Activated naive CD8-positive, alpha-beta T cell treated with anti-CD3 and anti-CD28 coated beads, Interleukin-2, amount 10 ng/mL, durations not matched to agents 7 days and 5 days (primary cell): ENCODE results near the gene KMO. TPM values are rescaled to one million over a fixed set of nuclear protein-coding genes. Genes with fewer than 3 reads are reported as not detected.

Source experiments
- ATAC-seq: fragments of 150-1000 bp; cut with Tn5 transposase; one replicate; pipeline ENCODE4 v1.10.0; 2021; ENCODE audit warnings: low read depth, moderate library complexity
- POLR2A ChIA-PET: fragments of 350-600 bp; sonication (Branson Sonifier 250); formaldehyde crosslinking; loops from one replicate; lab custom pipeline; 2021; ENCODE audit warnings: antibody characterized with exemption; lab: Charles Lee
- DNase-seq: peaks from one replicate; pipeline ENCODE4 v3.0.0; 2021
- H3K27ac Mint-ChIP-seq: one replicate; pipeline ENCODE4 v1.8.0; 2022; ENCODE audit warnings: mild to moderate bottlenecking, mixed read lengths
- H3K27me3 Mint-ChIP-seq: one replicate; pipeline ENCODE4 v1.8.0; 2022; ENCODE audit warnings: mild to moderate bottlenecking, moderate library complexity, mixed read lengths
- H3K36me3 Mint-ChIP-seq: one replicate; pipeline ENCODE4 v1.8.0; 2021; ENCODE audit warnings: mild to moderate bottlenecking, mixed read lengths
- H3K4me1 Mint-ChIP-seq: one replicate; pipeline ENCODE4 v1.8.0; 2021; ENCODE audit warnings: mixed read lengths
- H3K4me3 Mint-ChIP-seq: one replicate; pipeline ENCODE4 v1.8.0; 2022; ENCODE audit warnings: mild to moderate bottlenecking, moderate library complexity, mixed read lengths
- H3K9me3 Mint-ChIP-seq: one replicate; pipeline ENCODE4 v1.8.0; 2021; ENCODE audit warnings: mixed read lengths
- total RNA-seq, 2 experiments: library from RNA; stranded (reverse); gene quantifications; one replicate each; pipeline ENCODE4 v1.2.3, GENCODE V29; 2021

The KMO gene
- total RNA-seq, 2 experiments from 2014 or later, result 0.25 TPM; not detected in 1

- POLR2A ChIA-PET, result interaction anchor here (0.7 kb wide), 1 partner anchor 392 kb away, joined by 5 read pairs; no protein-coding TSS in a partner anchor
- no peaks in the 10 kb centered on the region for H3K27me3 Mint-ChIP-seq
- H3K4me1 Mint-ChIP-seq, result no peaks in the 10 kb centered on the region
- DNase-seq (no peak), ATAC-seq (no peak)
- H3K4me3 Mint-ChIP-seq, result no peak overlapping the region
- no peak overlapping the region for H3K27ac Mint-ChIP-seq
- H3K9me3 Mint-ChIP-seq, result no peaks in the 10 kb centered on the region
- H3K36me3 Mint-ChIP-seq, result peaks cover 4% of the 10 kb centered on the region
Observed at GRCh38 chr1:241591317-241591716, 59.1 kb downstream of the KMO start.

DNA sequence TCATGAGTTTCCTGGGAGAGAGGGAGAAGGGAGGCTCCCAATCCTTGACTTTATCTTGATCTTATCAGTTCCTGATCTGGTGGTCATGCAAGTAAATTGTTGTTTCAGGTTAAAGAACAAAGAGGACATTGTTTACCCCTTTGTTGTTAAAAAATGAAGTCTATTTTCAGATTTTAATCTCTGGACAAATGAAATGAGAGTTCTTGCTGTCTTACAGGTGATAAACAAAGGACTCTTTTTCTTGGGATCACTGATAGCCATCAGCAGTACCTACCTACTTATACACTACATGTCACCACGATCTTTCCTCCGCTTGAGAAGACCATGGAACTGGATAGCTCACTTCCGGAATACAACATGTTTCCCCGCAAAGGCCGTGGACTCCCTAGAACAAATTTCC lies 59.6 kb downstream of the KMO start:
- H3K27ac Mint-ChIP-seq, result no peak overlapping the region
- DNase-seq, result no peak
- no peaks in the 10 kb centered on the region for H3K4me1 Mint-ChIP-seq
- H3K27me3 Mint-ChIP-seq, result no peaks in the 10 kb centered on the region
- no peak overlapping the region for H3K4me3 Mint-ChIP-seq
- peaks cover 5% of the 10 kb centered on the region for H3K36me3 Mint-ChIP-seq
- POLR2A ChIA-PET, result no interaction called here
- H3K9me3 Mint-ChIP-seq, result no peaks in the 10 kb centered on the region
- no peak for ATAC-seq

GRCh38 chr1:241592273-241592958 lies 60.2 kb downstream of the KMO start:
- no peak overlapping the region for H3K27ac Mint-ChIP-seq
- H3K36me3 Mint-ChIP-seq, result peaks cover 5% of the 10 kb centered on the region
- H3K4me3 Mint-ChIP-seq, result no peak overlapping the region
- POLR2A ChIA-PET, result no interaction called here
- DNase-seq (no peak), ATAC-seq (no peak)
- no peaks in the 10 kb centered on the region for H3K4me1 Mint-ChIP-seq
- H3K9me3 Mint-ChIP-seq, result no peaks in the 10 kb centered on the region
- H3K27me3 Mint-ChIP-seq, result no peaks in the 10 kb centered on the region

GRCh38 chr1:241593186-241593585 lies 61.0 kb downstream of the KMO start:
- no peak for DNase-seq
- Mint-ChIP-seq H3K4me3 (no peak overlapping the region), H3K4me1 (no peaks in the 10 kb centered on the region), H3K27me3 (no peaks in the 10 kb centered on the region), H3K9me3 (no peaks in the 10 kb centered on the region), H3K27ac (no peak overlapping the region), H3K36me3 (peaks cover 5% of the 10 kb centered on the region)
- POLR2A ChIA-PET, result no interaction called here
- no peak for ATAC-seq

- H3K4me3 Mint-ChIP-seq, result no peak overlapping the region
- H3K4me1 Mint-ChIP-seq, result no peaks in the 10 kb centered on the region
- no peaks in the 10 kb centered on the region for H3K27me3 Mint-ChIP-seq
- H3K36me3 Mint-ChIP-seq, result peaks cover 11% of the 10 kb centered on the region
- H3K9me3 Mint-ChIP-seq, result no peaks in the 10 kb centered on the region
- no peak overlapping the region for H3K27ac Mint-ChIP-seq
- ATAC-seq, result no peak
- no peak for DNase-seq
- POLR2A ChIA-PET, result no interaction called here
Observed at GRCh38 chr1:241596633-241597032, 64.5 kb downstream of the KMO start.

DNA sequence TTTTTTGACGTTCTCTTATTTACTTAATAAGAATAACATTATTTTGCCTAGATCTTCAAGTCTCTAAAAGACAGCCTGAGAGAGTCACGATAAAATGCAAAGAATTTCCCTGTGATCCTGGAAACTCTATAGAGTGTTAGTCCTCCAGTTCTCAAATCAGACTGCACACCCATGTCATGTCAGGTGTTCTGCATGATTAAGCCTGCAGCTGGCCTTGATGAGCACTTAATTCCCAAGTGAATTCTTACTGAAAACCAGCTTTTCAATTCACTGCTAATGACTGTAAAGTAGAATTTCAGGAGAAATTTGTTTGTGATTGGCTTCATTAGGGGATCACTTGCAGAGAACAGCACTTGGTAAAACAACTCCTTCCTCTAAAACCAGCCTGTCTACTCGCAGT lies 66.1 kb downstream of the KMO start:
- no peaks in the 10 kb centered on the region for H3K9me3 Mint-ChIP-seq
- H3K27me3 Mint-ChIP-seq, result no peaks in the 10 kb centered on the region
- ATAC-seq (no peak), DNase-seq (no peak)
- H3K4me1 Mint-ChIP-seq, result no peaks in the 10 kb centered on the region
- no peak overlapping the region for H3K27ac Mint-ChIP-seq
- peaks cover 16% of the 10 kb centered on the region for H3K36me3 Mint-ChIP-seq
- H3K4me3 Mint-ChIP-seq, result no peak overlapping the region
- POLR2A ChIA-PET, result no interaction called here

DNA sequence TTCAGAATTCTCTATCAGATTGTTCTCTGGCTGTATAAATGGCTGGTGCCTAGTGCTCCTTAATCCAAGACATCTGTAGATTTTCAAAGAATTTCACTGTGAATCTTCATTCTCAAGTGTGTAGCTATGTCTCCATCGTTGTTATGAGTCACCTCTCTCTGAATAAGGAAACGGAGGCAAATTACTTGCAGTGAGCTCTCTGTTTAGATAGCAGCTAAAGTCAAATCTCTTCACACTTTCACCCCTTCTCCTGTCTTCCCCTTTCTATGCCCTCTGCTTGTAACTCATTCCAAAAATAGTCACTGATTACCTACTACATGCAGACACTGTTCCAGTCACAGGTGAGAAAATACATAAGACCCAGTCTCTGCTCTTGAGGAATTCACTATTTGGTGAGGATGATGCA lies 68.3 kb downstream of the KMO start:
- Mint-ChIP-seq H3K27me3 (no peaks in the 10 kb centered on the region), H3K9me3 (no peaks in the 10 kb centered on the region), H3K27ac (no peak overlapping the region), H3K36me3 (peaks cover 18% of the 10 kb centered on the region), H3K4me1 (no peaks in the 10 kb centered on the region), H3K4me3 (no peak overlapping the region)
- POLR2A ChIA-PET, result no interaction called here
- no peak for DNase-seq
- no peak for ATAC-seq

- no peaks in the 10 kb centered on the region for H3K4me1 Mint-ChIP-seq
- H3K36me3 Mint-ChIP-seq, result peaks cover 16% of the 10 kb centered on the region
- no peaks in the 10 kb centered on the region for H3K27me3 Mint-ChIP-seq
- no peaks in the 10 kb centered on the region for H3K9me3 Mint-ChIP-seq
- DNase-seq, result no peak
- no peak overlapping the region for H3K4me3 Mint-ChIP-seq
- POLR2A ChIA-PET, result no interaction called here
- no peak overlapping the region for H3K27ac Mint-ChIP-seq
- ATAC-seq, result no peak
Observed at GRCh38 chr1:241603731-241604245, 71.6 kb downstream of the KMO start.

- DNase-seq (no peak), ATAC-seq (no peak)
- peaks cover 16% of the 10 kb centered on the region for H3K36me3 Mint-ChIP-seq
- POLR2A ChIA-PET, result no interaction called here
- H3K4me3 Mint-ChIP-seq, result no peak overlapping the region
- H3K4me1 Mint-ChIP-seq, result no peaks in the 10 kb centered on the region
- H3K9me3 Mint-ChIP-seq, result no peaks in the 10 kb centered on the region
- no peak overlapping the region for H3K27ac Mint-ChIP-seq
- no peaks in the 10 kb centered on the region for H3K27me3 Mint-ChIP-seq
Observed at GRCh38 chr1:241605146-241605805, 73.1 kb downstream of the KMO start.

- no peaks in the 10 kb centered on the region for H3K27me3 Mint-ChIP-seq
- no peaks in the 10 kb centered on the region for H3K9me3 Mint-ChIP-seq
- ATAC-seq, result no peak
- H3K36me3 Mint-ChIP-seq, result peaks cover 10% of the 10 kb centered on the region
- POLR2A ChIA-PET, result no interaction called here
- no peaks in the 10 kb centered on the region for H3K4me1 Mint-ChIP-seq
- H3K27ac Mint-ChIP-seq, result no peak overlapping the region
- no peak overlapping the region for H3K4me3 Mint-ChIP-seq
- DNase-seq, result no peak
Observed at GRCh38 chr1:241606544-241606943, 74.4 kb downstream of the KMO start.

GRCh38 chr1:241607497-241607896 lies 75.3 kb downstream of the KMO start:
- peaks cover under 1% of the 10 kb centered on the region for H3K4me1 Mint-ChIP-seq
- no peak overlapping the region for H3K27ac Mint-ChIP-seq

GRCh38 chr1:241608379-241609033 lies 76.3 kb downstream of the KMO start:
- Mint-ChIP-seq H3K9me3 (no peaks in the 10 kb centered on the region), H3K4me3 (no peak overlapping the region), H3K27ac (no peak overlapping the region), H3K4me1 (peaks cover 4% of the 10 kb centered on the region), H3K36me3 (peaks cover 2% of the 10 kb centered on the region), H3K27me3 (no peaks in the 10 kb centered on the region)
- POLR2A ChIA-PET, result no interaction called here
- ATAC-seq, result no peak
- DNase-seq, result no peak

More at GRCh38 chr1:241607497-241607896, 75.3 kb downstream of the KMO start:
- no peaks in the 10 kb centered on the region for H3K9me3 Mint-ChIP-seq
- ATAC-seq (no peak), DNase-seq (no peak)
- POLR2A ChIA-PET, result no interaction called here
- peaks cover 10% of the 10 kb centered on the region for H3K36me3 Mint-ChIP-seq
- no peak overlapping the region for H3K4me3 Mint-ChIP-seq
- H3K27me3 Mint-ChIP-seq, result no peaks in the 10 kb centered on the region

DNA sequence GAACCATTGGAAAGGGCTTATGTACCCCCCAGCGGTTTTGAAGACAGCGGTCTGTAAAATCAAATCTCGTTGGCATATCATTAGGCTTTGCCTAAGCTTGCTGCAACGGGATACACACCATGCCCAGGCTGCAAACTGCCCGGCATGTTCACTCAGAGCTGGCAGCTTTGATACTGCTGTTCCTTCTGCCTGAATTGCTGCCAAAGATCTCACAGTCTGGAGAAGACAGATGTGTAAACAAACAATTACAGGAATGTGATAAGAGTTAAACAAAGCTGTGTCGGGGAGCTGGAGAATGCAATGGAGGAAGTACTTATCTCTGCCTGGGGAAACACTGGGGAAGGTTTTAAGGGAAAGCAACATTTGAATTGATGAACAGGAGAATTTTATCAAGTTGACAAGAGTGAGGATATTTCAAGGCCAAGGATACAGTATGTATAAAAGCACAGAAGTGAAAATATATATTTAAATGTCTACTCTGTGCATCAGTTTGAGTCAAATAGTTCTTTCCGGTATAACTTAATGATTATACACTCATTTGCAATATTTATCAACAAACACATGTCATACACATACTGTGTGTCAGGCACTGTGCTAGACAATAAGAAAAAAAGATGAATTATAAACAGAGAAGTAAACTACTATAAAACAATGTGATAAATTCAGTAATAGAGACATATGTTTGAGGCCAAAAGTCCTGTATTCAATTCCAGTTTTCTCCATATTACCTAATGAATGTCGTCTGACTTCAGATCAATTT lies 78.1 kb downstream of the KMO start:
- no peaks in the 10 kb centered on the region for H3K9me3 Mint-ChIP-seq
- no peak for DNase-seq
- no peaks in the 10 kb centered on the region for H3K36me3 Mint-ChIP-seq
- H3K4me1 Mint-ChIP-seq, result peaks cover 4% of the 10 kb centered on the region
- H3K27ac Mint-ChIP-seq, result no peak overlapping the region
- H3K27me3 Mint-ChIP-seq, result no peaks in the 10 kb centered on the region
- ATAC-seq, result no peak
- no peak overlapping the region for H3K4me3 Mint-ChIP-seq
- POLR2A ChIA-PET, result interaction anchor here (1.1 to 1.5 kb wide), 2 partner anchors 30 to 238 kb away, joined by 3 to 4 read pairs; partner anchors contain the start of genes CHML, EXO1 and OPN3
